ENCODE measurements around the gene PGAP6. TPM values are rescaled to one million over a fixed set of nuclear protein-coding genes. Genes with fewer than 3 reads are reported as not detected.

The PGAP6 gene
- total and polyA plus RNA-seq, 9 of the 15 experiments (the other 6 are each of a cell fraction or from before 2014, with no cell fraction given) = 0.45 to 50.2 (median 39.3) TPM

DNA sequence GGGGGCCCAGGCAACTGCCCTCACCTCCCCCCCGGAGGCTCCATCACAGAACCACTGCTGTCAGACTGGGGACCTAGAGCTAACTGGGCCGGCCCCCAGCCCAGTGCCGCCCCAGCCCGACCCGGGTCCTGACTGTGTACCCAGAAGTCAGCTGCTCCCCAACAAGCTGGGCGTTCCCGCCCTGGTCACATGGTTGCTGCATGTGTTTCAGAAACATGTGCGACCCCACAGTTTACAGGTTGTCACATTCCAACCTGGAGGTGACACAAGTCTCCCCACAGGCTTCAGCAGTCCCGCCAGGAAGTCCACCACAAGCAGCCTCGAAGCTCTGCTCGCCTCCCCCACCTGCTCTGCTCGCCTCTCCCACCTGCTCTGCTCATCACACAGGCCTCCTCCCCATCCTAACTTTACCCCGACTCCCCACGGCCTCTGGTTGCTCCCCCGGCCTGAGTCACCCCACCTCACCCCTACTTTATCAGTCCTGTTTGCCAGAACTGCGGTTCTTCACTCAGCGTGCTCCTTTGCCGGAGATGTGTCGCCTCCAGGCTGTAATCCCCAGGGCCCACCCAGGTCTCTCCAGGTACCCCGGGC is 12.4 kb downstream of the PGAP6 start (continued):
- TF ChIP-seq SP2 (IDR thresholded peaks at IDR 0.05; ENCODE audit: extremely low read depth, low read depth, low read length, poor library complexity, severe bottlenecking) (no peak), CBX8 (IDR thresholded peaks at IDR 0.05; ENCODE audit: borderline replicate concordance, extremely low read depth, low read depth, low read length, poor library complexity, severe bottlenecking) (no peak), ZNF740 (CRISPR knock-in tag; IDR thresholded peaks at IDR 0.05) (0 out of 2 replicates have a peak, but pooled peaks have one; percentile 13), ZNF740 (tag; IDR thresholded peaks at IDR 0.05) (no peak), KDM1A (IDR thresholded peaks at IDR 0.05) (no peak), PHB2 (IDR thresholded peaks at IDR 0.05; ENCODE audit: low read depth) (no peak), TCFL5 (CRISPR knock-in tag; conservative IDR thresholded peaks at IDR 0.05) (no peak), FOSL1 (tag; conservative IDR thresholded peaks at IDR 0.05) (peak; percentile 10; the same call in 1 of the 2 replicates), MED1 (CRISPR knock-in tag; IDR thresholded peaks at IDR 0.05; ENCODE audit: borderline replicate concordance) (no peak), SMARCA5 (IDR thresholded peaks at IDR 0.05) (no peak), MTA1 (IDR thresholded peaks at IDR 0.05; ENCODE audit: borderline replicate concordance) (no peak), ZNF12 (CRISPR knock-in tag; IDR thresholded peaks at IDR 0.05) (no peak), ZEB2 (IDR thresholded peaks at IDR 0.05) (no peak), NFATC3 (IDR thresholded peaks at IDR 0.05) (no peak), STAG1 (CRISPR knock-in tag; IDR thresholded peaks at IDR 0.05; ENCODE audit: borderline replicate concordance) (no peak), FOXJ2 (tag; IDR thresholded peaks at IDR 0.05) (no peak), SETDB1 (IDR thresholded peaks at IDR 0.05; ENCODE audit: low read length) (no peak), HLTF (IDR thresholded peaks at IDR 0.05) (no peak), ILK (tag; IDR thresholded peaks at IDR 0.05; ENCODE audit: borderline replicate concordance, low read depth) (no peak), TRIM28 (IDR thresholded peaks at IDR 0.05) (no peak), NRF1 (conservative IDR thresholded peaks at IDR 0.05 in 1 of 2, IDR thresholded peaks at IDR 0.05 in 1 of 2) (no peak), ZC3H11A (IDR thresholded peaks at IDR 0.05; ENCODE audit: low read depth, low read length) (no peak), PML (IDR thresholded peaks at IDR 0.05; ENCODE audit: low read length) (no peak), IRF1 (CRISPR knock-in tag; IDR thresholded peaks at IDR 0.05; ENCODE audit: borderline replicate concordance) (no peak), FUS (optimal IDR thresholded peaks at IDR 0.05; ENCODE audit: low read depth, low read length) (no peak), PHF8 (IDR thresholded peaks at IDR 0.05; ENCODE audit: borderline replicate concordance, low read length) (no peak)
- TF ChIP-seq, protein P1, sequence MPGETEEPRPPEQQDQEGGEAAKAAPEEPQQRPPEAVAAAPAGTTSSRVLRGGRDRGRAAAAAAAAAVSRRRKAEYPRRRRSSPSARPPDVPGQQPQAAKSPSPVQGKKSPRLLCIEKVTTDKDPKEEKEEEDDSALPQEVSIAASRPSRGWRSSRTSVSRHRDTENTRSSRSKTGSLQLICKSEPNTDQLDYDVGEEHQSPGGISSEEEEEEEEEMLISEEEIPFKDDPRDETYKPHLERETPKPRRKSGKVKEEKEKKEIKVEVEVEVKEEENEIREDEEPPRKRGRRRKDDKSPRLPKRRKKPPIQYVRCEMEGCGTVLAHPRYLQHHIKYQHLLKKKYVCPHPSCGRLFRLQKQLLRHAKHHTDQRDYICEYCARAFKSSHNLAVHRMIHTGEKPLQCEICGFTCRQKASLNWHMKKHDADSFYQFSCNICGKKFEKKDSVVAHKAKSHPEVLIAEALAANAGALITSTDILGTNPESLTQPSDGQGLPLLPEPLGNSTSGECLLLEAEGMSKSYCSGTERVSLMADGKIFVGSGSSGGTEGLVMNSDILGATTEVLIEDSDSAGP (CRISPR knock-in tag; IDR thresholded peaks at IDR 0.05) = no peak
- TF ChIP-seq, protein P2, sequence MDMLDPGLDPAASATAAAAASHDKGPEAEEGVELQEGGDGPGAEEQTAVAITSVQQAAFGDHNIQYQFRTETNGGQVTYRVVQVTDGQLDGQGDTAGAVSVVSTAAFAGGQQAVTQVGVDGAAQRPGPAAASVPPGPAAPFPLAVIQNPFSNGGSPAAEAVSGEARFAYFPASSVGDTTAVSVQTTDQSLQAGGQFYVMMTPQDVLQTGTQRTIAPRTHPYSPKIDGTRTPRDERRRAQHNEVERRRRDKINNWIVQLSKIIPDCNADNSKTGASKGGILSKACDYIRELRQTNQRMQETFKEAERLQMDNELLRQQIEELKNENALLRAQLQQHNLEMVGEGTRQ (CRISPR knock-in tag; IDR thresholded peaks at IDR 0.05) = 0 out of 2 replicates have a peak, but pooled peaks have one; percentile 16

Measured in K562 (cell line).